IMR-90 (cell line): ENCODE results near the gene ZCCHC14. TPM values are rescaled to one million over a fixed set of nuclear protein-coding genes. Genes with fewer than 3 reads are reported as not detected.

Experiments used
- ATAC-seq: fragments of 200-7000 bp; cut with Tn5 transposase; 2 replicates; pipeline ENCODE4 v1.9.1; 2020; ENCODE audit warnings: low read depth, mild to moderate bottlenecking, moderate library complexity
- BruUV-seq: library from RNA; stranded (reverse); fragments of 400-500 nt; replicated peaks from 2 replicates; lab custom pipeline; 2021; lab: Mats Ljungman, UMichigan
- CTCF ChIA-PET: fragments of 300-600 bp; formaldehyde crosslinking; extraction: SDS; loops from one replicate; lab custom pipeline; 2021; ENCODE audit warnings: antibody characterized with exemption; lab: Yijun Ruan, JAX
- POLR2A ChIA-PET: fragments of 300-600 bp; sonication (Branson Sonifier 250); formaldehyde crosslinking; loops from one replicate; lab custom pipeline; 2022; ENCODE audit warnings: antibody characterized with exemption; ENCODE audit not compliant: unreplicated experiment; lab: Charles Lee
- DNase-seq: peaks from one replicate; pipeline ENCODE4 v3.0.0; 2013
- H2AFZ ChIP-seq: replicated peaks from 2 replicates; pipeline ENCODE3; 2013; ENCODE audit warnings: low read length, mild to moderate bottlenecking; ENCODE audit not compliant: poor library complexity
- H2AK5ac ChIP-seq: 2 replicates; pipeline ENCODE4 v1.6.1; 2013; ENCODE audit warnings: low read depth, low read length, inconsistent platforms
- H2AK9ac ChIP-seq: replicated peaks from 2 replicates; pipeline ENCODE3; 2013; ENCODE audit warnings: mild to moderate bottlenecking, low read depth, low read length, moderate library complexity; ENCODE audit not compliant: poor library complexity
- H2BK120ac ChIP-seq: 2 replicates; pipeline ENCODE4 v1.6.1; 2013; ENCODE audit warnings: low read depth, low read length, inconsistent platforms
- H2BK15ac ChIP-seq: 3 replicates; pipeline ENCODE4 v1.6.1; 2013; ENCODE audit warnings: low read depth, low read length, inconsistent platforms
- H2BK20ac ChIP-seq: 2 replicates; pipeline ENCODE4 v1.6.1; 2013; ENCODE audit warnings: low read depth, mild to moderate bottlenecking, inconsistent platforms, low read length, moderate library complexity
- H2BK5ac ChIP-seq: 2 replicates; pipeline ENCODE4 v1.6.1; 2013; ENCODE audit warnings: mild to moderate bottlenecking, low read depth, low read length, inconsistent platforms; ENCODE audit not compliant: poor library complexity, severe bottlenecking
- H3K14ac ChIP-seq: replicated peaks from 2 replicates; pipeline ENCODE4 v1.6.1; 2013; ENCODE audit warnings: low read depth, low read length, inconsistent platforms
- H3K18ac ChIP-seq: 2 replicates; pipeline ENCODE4 v1.6.1; 2013; ENCODE audit warnings: low read depth, low read length, control low read depth
- H3K23ac ChIP-seq: 2 replicates; pipeline ENCODE4 v1.6.1; 2013; ENCODE audit warnings: low read depth, low read length, inconsistent platforms
- H3K27ac ChIP-seq: 2 replicates; pipeline ENCODE4 v1.5.1; 2013; ENCODE audit warnings: mild to moderate bottlenecking, control low read depth, low read length; ENCODE audit not compliant: insufficient read depth
- H3K27me3 ChIP-seq: 2 replicates; pipeline ENCODE4 v1.6.1; 2013; ENCODE audit warnings: low read length; ENCODE audit not compliant: control insufficient read depth, insufficient read depth
- H3K36me3 ChIP-seq: 2 replicates; pipeline ENCODE4 v1.6.1; 2013; ENCODE audit warnings: low read length, mixed read lengths; ENCODE audit not compliant: control insufficient read depth, insufficient read depth
- H3K4ac ChIP-seq: 2 replicates; pipeline ENCODE4 v1.6.1; 2013; ENCODE audit warnings: low read depth, low read length, inconsistent platforms
- H3K4me1 ChIP-seq: 2 replicates; pipeline ENCODE4 v1.6.1; 2013; ENCODE audit warnings: low read length, mixed read lengths; ENCODE audit not compliant: control insufficient read depth, insufficient read depth
- H3K4me2 ChIP-seq: 2 replicates; pipeline ENCODE4 v1.6.1; 2013; ENCODE audit warnings: low read depth, mild to moderate bottlenecking, control low read depth, low read length, moderate library complexity
- H3K4me3 ChIP-seq: 2 replicates; pipeline ENCODE4 v1.5.1; 2013; ENCODE audit warnings: low read depth, mild to moderate bottlenecking, control low read depth, low read length, moderate library complexity; ENCODE audit not compliant: insufficient read depth
- H3K56ac ChIP-seq: 2 replicates; pipeline ENCODE4 v1.6.1; 2013; ENCODE audit warnings: low read length, inconsistent platforms; ENCODE audit not compliant: insufficient read depth; ENCODE audit errors: extremely low read depth
- H3K79me1 ChIP-seq, 2 experiments: 2 replicates each; pipeline ENCODE4 v1.6.1; 2013; ENCODE audit warnings: low read length in 2 of 2, inconsistent platforms in 1 of 2, low read depth in 1 of 2
- H3K9ac ChIP-seq: 2 replicates; pipeline ENCODE4 v1.6.1; 2013; ENCODE audit warnings: low read depth, low read length, control low read depth
- H3K9me1 ChIP-seq: 2 replicates; pipeline ENCODE4 v1.6.1; 2013; ENCODE audit warnings: low read length, inconsistent platforms; ENCODE audit not compliant: insufficient read depth
- H3K9me3 ChIP-seq: 2 replicates; pipeline ENCODE4 v1.6.1; 2013; ENCODE audit warnings: low read length; ENCODE audit not compliant: control insufficient read depth, insufficient read depth
- H4K20me1 ChIP-seq: 2 replicates; pipeline ENCODE4 v1.6.1; 2013; ENCODE audit warnings: low read length, inconsistent platforms; ENCODE audit not compliant: insufficient read depth
- H4K5ac ChIP-seq: 2 replicates; pipeline ENCODE4 v1.6.1; 2013; ENCODE audit warnings: mild to moderate bottlenecking, low read depth, low read length, control low read depth
- H4K8ac ChIP-seq, 2 experiments: 2 replicates each; pipeline ENCODE4 v1.6.1; 2013; ENCODE audit warnings: low read depth in 2 of 2, low read length in 2 of 2, control low read depth in 1 of 2, inconsistent platforms in 1 of 2
- H4K91ac ChIP-seq: 2 replicates; pipeline ENCODE4 v1.6.1; 2013; ENCODE audit warnings: low read depth, low read length, inconsistent platforms; ENCODE audit not compliant: insufficient read depth
- BHLHE40 ChIP-seq: fragments of 150-350 bp; IDR thresholded peaks from 2 replicates; pipeline ENCODE4 v1.6.1; 2016; ENCODE audit warnings: mild to moderate bottlenecking, low read depth, low read length
- CEBPB ChIP-seq: IDR thresholded peaks from 2 replicates; pipeline ENCODE4 v1.6.1; 2012; ENCODE audit warnings: low read depth, low read length, improper control_type of control experiment
- CHD1 ChIP-seq: IDR thresholded peaks from 2 replicates; pipeline ENCODE4 v1.6.1; 2012; ENCODE audit warnings: low read depth, low read length, improper control_type of control experiment
- FOS ChIP-seq: fragments of 150-350 bp; IDR thresholded peaks from 2 replicates; pipeline ENCODE4 v1.6.1; 2016; ENCODE audit warnings: low read depth, low read length
- MAFK ChIP-seq: IDR thresholded peaks from 2 replicates; pipeline ENCODE4 v1.6.1; 2012; ENCODE audit warnings: low read depth, low read length, improper control_type of control experiment
- MAZ ChIP-seq: IDR thresholded peaks from 2 replicates; pipeline ENCODE4 v1.6.1; 2012; ENCODE audit warnings: low read depth, mild to moderate bottlenecking, low read length, improper control_type of control experiment, moderate library complexity, borderline replicate concordance
- MXI1 ChIP-seq: IDR thresholded peaks from 2 replicates; pipeline ENCODE4 v1.6.1; 2012; ENCODE audit warnings: low read depth, mild to moderate bottlenecking, low read length, moderate library complexity, borderline replicate concordance
- NFE2L2 ChIP-seq: fragments of 150-350 bp; IDR thresholded peaks from 2 replicates; pipeline ENCODE4 v1.6.1; 2016; ENCODE audit warnings: low read depth, mild to moderate bottlenecking, low read length
- POLR2A ChIP-seq: IDR thresholded peaks from 2 replicates; pipeline ENCODE4 v1.6.1; 2012; ENCODE audit warnings: mild to moderate bottlenecking, low read depth, low read length
- RAD21 ChIP-seq: IDR thresholded peaks from 2 replicates; pipeline ENCODE4 v1.6.1; 2012; ENCODE audit warnings: low read length, improper control_type of control experiment
- RCOR1 ChIP-seq: IDR thresholded peaks from 2 replicates; pipeline ENCODE4 v1.6.1; 2012; ENCODE audit warnings: mild to moderate bottlenecking, low read length, improper control_type of control experiment; ENCODE audit not compliant: insufficient replicate concordance
- RFX5 ChIP-seq: IDR thresholded peaks from 2 replicates; pipeline ENCODE4 v1.8.0; 2012; ENCODE audit warnings: low read depth, mild to moderate bottlenecking, low read length, moderate library complexity
- SMC3 ChIP-seq: fragments of 150-350 bp; IDR thresholded peaks from 2 replicates; pipeline ENCODE4 v1.6.1; 2016; ENCODE audit warnings: low read depth, mild to moderate bottlenecking, antibody characterized with exemption, low read length, moderate library complexity
- WGBS, 2 experiments: methylation state at CpG; one replicate each; pipeline versions ENCODE4 v1.1.5 to v1.1.7; 2013; ENCODE audit warnings: missing lambda C conversion rate in 2 of 2; ENCODE audit not compliant: insufficient read length in 1 of 2; ENCODE audit errors: extremely low coverage in 2 of 2; 5-methylcytosine and 5-hydroxymethylcytosine counted together
- dilution Hi-C: fragments of 300-500 bp; cut with HindIII; formaldehyde crosslinking; loops from one replicate; pipeline ENCODE4 v1.14.3; 2018; ENCODE audit warnings: low sequenced_read_pairs; ENCODE audit not compliant: unreplicated experiment
- in situ Hi-C: fragments of 300-500 bp; cut with MboI; formaldehyde crosslinking; loops from 3 replicates; pipeline ENCODE4 v1.14.3; 2019; ENCODE audit warnings: low sequenced_read_pairs, inconsistent platforms, mixed read lengths
- intact Hi-C: fragments of 100-400 bp; cut with micrococcal nuclease; formaldehyde crosslinking; loops from 2 replicates; pipeline ENCODE4 v1.10.0; 2022
- polyA plus RNA-seq, 3 experiments: library from polyadenylated mRNA; depleted of rRNA; stranded (reverse); fragments of >200 nt; gene quantifications; 2 replicates each; pipeline ENCODE4 v1.2.3, GENCODE V29; 2012; ENCODE audit warnings: low replicate concordance in 1 of 3
- total RNA-seq: library from RNA; depleted of rRNA; stranded (reverse); fragments of >200 nt; gene quantifications from 2 replicates; pipeline ENCODE4 v1.2.3, GENCODE V29; 2012
- TF ChIP-seq, protein P1 (sequence below): fragments of 150-350 bp; IDR thresholded peaks from 2 replicates; pipeline ENCODE4 v1.6.1; 2016; ENCODE audit warnings: low read depth, mild to moderate bottlenecking, low read length, moderate library complexity, borderline replicate concordance
- TF ChIP-seq, protein P2 (sequence below): fragments of 150-350 bp; IDR thresholded peaks from 2 replicates; pipeline ENCODE4 v1.6.1; 2017; ENCODE audit warnings: mild to moderate bottlenecking, antibody characterized with exemption, low read length, low read depth
- TF ChIP-seq, protein P3 (sequence below): conservative IDR thresholded peaks from 2 replicates; pipeline ENCODE4 v1.5.1; 2012; ENCODE audit warnings: mild to moderate bottlenecking, low read depth, low read length, improper control_type of control experiment

ZCCHC14 gene
- total and polyA plus RNA-seq, 2 of the 4 experiments (the other 2 are of a cell fraction): 2.5 to 5.3 TPM

DNA sequence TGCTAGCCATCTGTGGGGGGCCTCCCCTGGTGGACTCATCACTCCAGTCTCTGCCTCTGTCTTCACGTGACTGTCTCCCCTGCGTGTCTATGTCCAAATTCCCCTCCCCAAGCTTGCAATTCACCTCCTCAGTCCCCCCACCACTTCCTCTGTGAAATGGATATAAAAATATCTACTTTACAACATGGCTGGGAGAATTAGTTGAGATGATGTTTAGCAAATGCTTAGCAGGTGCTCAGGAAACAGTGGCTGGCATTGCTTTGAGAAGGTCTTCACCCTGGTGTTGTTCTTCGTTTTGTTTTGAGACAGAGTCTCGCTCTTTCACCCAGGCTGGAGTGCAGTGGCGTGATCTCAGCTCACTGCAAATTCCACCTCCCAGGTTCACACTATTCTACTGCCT lies 8.3 kb upstream of the ZCCHC14 start:
- H3K9ac ChIP-seq: no peak overlapping the region
- H3K79me1 ChIP-seq: no peaks in the 10 kb centered on the region
- POLR2A ChIA-PET: no interaction called here
- CTCF ChIA-PET: no interaction called here
- intact Hi-C loops: no loop called here
- no peak overlapping the region for H3K23ac ChIP-seq
- peaks cover 12% of the 10 kb centered on the region; the same call in 1 of the 2 replicates for H3K9me1 ChIP-seq
- H2AK5ac ChIP-seq: no peak overlapping the region; the same call in 1 of the 2 replicates
- dilution Hi-C loops: no loop called here
- BruUV-seq: no TSS peak
- no peak overlapping the region for H3K27ac ChIP-seq
- no peak overlapping the region for H2BK120ac ChIP-seq
- no peak overlapping the region for H2AFZ ChIP-seq
- H3K36me3 ChIP-seq: no peaks in the 10 kb centered on the region
- no peak overlapping the region for H2AK9ac ChIP-seq
- no peak overlapping the region for H4K5ac ChIP-seq
- H3K9me3 ChIP-seq: no peaks in the 10 kb centered on the region
- ATAC-seq: no peak
- 0 out of 2 replicates have a peak overlapping the region, but pooled peaks have one; percentile 5 for H3K56ac ChIP-seq
- H3K4me3 ChIP-seq: no peak overlapping the region
- H3K14ac ChIP-seq: 0 out of 2 replicates have a peak overlapping the region, but pooled peaks have one; percentile 29
- H2BK20ac ChIP-seq: no peak overlapping the region
- H4K91ac ChIP-seq: no peak overlapping the region
- no peak overlapping the region for H4K8ac ChIP-seq
- in situ Hi-C loops: no loop called here
- no peak overlapping the region for H3K4me2 ChIP-seq
- TF ChIP-seq RCOR1: no peak
- TF ChIP-seq MAFK: no peak
- TF ChIP-seq, protein P1, sequence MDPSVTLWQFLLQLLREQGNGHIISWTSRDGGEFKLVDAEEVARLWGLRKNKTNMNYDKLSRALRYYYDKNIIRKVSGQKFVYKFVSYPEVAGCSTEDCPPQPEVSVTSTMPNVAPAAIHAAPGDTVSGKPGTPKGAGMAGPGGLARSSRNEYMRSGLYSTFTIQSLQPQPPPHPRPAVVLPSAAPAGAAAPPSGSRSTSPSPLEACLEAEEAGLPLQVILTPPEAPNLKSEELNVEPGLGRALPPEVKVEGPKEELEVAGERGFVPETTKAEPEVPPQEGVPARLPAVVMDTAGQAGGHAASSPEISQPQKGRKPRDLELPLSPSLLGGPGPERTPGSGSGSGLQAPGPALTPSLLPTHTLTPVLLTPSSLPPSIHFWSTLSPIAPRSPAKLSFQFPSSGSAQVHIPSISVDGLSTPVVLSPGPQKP: no peak
- no peak for TF ChIP-seq CEBPB
- TF ChIP-seq RAD21: no peak
- TF ChIP-seq RFX5: no peak
- TF ChIP-seq POLR2A: no peak
- no peak for TF ChIP-seq NFE2L2
- no peak for TF ChIP-seq BHLHE40
- TF ChIP-seq CHD1: no peak
- TF ChIP-seq MAZ: no peak
- TF ChIP-seq, protein P2, sequence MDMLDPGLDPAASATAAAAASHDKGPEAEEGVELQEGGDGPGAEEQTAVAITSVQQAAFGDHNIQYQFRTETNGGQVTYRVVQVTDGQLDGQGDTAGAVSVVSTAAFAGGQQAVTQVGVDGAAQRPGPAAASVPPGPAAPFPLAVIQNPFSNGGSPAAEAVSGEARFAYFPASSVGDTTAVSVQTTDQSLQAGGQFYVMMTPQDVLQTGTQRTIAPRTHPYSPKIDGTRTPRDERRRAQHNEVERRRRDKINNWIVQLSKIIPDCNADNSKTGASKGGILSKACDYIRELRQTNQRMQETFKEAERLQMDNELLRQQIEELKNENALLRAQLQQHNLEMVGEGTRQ: no peak
- no peak for TF ChIP-seq FOS
- no peak for TF ChIP-seq SMC3
- TF ChIP-seq MXI1: no peak
- TF ChIP-seq, protein P3, sequence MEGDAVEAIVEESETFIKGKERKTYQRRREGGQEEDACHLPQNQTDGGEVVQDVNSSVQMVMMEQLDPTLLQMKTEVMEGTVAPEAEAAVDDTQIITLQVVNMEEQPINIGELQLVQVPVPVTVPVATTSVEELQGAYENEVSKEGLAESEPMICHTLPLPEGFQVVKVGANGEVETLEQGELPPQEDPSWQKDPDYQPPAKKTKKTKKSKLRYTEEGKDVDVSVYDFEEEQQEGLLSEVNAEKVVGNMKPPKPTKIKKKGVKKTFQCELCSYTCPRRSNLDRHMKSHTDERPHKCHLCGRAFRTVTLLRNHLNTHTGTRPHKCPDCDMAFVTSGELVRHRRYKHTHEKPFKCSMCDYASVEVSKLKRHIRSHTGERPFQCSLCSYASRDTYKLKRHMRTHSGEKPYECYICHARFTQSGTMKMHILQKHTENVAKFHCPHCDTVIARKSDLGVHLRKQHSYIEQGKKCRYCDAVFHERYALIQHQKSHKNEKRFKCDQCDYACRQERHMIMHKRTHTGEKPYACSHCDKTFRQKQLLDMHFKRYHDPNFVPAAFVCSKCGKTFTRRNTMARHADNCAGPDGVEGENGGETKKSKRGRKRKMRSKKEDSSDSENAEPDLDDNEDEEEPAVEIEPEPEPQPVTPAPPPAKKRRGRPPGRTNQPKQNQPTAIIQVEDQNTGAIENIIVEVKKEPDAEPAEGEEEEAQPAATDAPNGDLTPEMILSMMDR: no peak
- no peak overlapping the region for H2BK15ac ChIP-seq
- H3K4me1 ChIP-seq: peaks cover 2% of the 10 kb centered on the region
- H3K27me3 ChIP-seq: peaks cover 4% of the 10 kb centered on the region
- H4K20me1 ChIP-seq: peaks cover 8% of the 10 kb centered on the region; the same call in 1 of the 2 replicates
- WGBS, 2 experiments: no CpG with 5 or more reads among the region's 5 CpGs
- no peak overlapping the region for H3K18ac ChIP-seq
- no peak overlapping the region for H2BK5ac ChIP-seq
- H3K4ac ChIP-seq: no peak overlapping the region
- no peak for DNase-seq
